SJSA1 (cell line): ENCODE measurements around the gene KPNA6. TPM values are rescaled to one million over a fixed set of nuclear protein-coding genes. Genes with fewer than 3 reads are reported as not detected.
"Not testable (repeated sequence)": the region's sequence is repeated elsewhere in the genome, so short reads cannot be mapped to it uniquely, and the experiment has no call there.

Experiments used
- DNase-seq, 2 experiments: peaks; one replicate each; pipeline ENCODE4 v3.0.0-alpha.2; 2015 to 2020; ENCODE audit warnings: low spot score in 2 of 2, low read depth in 1 of 2
- H3K27ac ChIP-seq: fragments of 250-450 bp; sonication (Bioruptor Pico); 2 replicates; pipeline ENCODE4 v1.5.1; 2020; ENCODE audit warnings: mild to moderate bottlenecking, moderate library complexity
- H3K27me3 ChIP-seq: fragments of 250-450 bp; sonication (Bioruptor Pico); replicated peaks from 2 replicates; pipeline ENCODE4 v1.5.1; 2020; ENCODE audit warnings: mild to moderate bottlenecking, moderate library complexity
- H3K36me3 ChIP-seq: fragments of 250-450 bp; sonication (Bioruptor Pico); 2 replicates; pipeline ENCODE4 v1.5.1; 2020; ENCODE audit warnings: mild to moderate bottlenecking
- H3K4me1 ChIP-seq: fragments of 250-450 bp; sonication (Bioruptor Pico); replicated peaks from 2 replicates; pipeline ENCODE4 v1.6.1; 2021; ENCODE audit warnings: mild to moderate bottlenecking
- H3K4me3 ChIP-seq: fragments of 250-450 bp; sonication (Bioruptor Pico); 2 replicates; pipeline ENCODE4 v1.5.1; 2020; ENCODE audit warnings: mild to moderate bottlenecking
- H3K9me3 ChIP-seq: fragments of 250-450 bp; sonication (Bioruptor Pico); replicated peaks from 2 replicates; pipeline ENCODE4 v1.5.1; 2020; ENCODE audit warnings: mild to moderate bottlenecking
- total RNA-seq: library from RNA; depleted of rRNA; stranded (reverse); fragments of >200 nt; shearing (Covaris generic); gene quantifications from 2 replicates; pipeline ENCODE4 v1.2.3, GENCODE V29; 2014

KPNA6 gene
- total RNA-seq, 1 experiment from 2014 or later, result 54.4 TPM

GRCh38 chr1:32138965-32139364, 31.1 kb downstream of the KPNA6 start:
- H3K4me3 ChIP-seq, result no peak overlapping the region
- peak in 1 of 2 experiments; percentile 16 for DNase-seq
- H3K4me1 ChIP-seq, result peaks cover 11% of the 10 kb centered on the region
- H3K27ac ChIP-seq, result no peak overlapping the region
- H3K27me3 ChIP-seq, result no peaks in the 10 kb centered on the region
- H3K9me3 ChIP-seq, result no peaks in the 10 kb centered on the region; the same call in 1 of the 2 replicates
- H3K36me3 ChIP-seq, result 0 out of 2 replicates have a peak, but pooled peaks cover 4% of the 10 kb centered on the region

- peaks cover 2% of the 10 kb centered on the region; the same call in 1 of the 2 replicates for H3K9me3 ChIP-seq
- H3K4me1 ChIP-seq, result peaks cover 11% of the 10 kb centered on the region
- H3K27ac ChIP-seq, result no peak overlapping the region
- peaks cover 8% of the 10 kb centered on the region; the same call in 1 of the 2 replicates for H3K36me3 ChIP-seq
- H3K4me3 ChIP-seq, result no peak overlapping the region
- H3K27me3 ChIP-seq, result no peaks in the 10 kb centered on the region
- peak in 1 of 2 experiments; percentile 13 for DNase-seq
These were observed 34.8 kb downstream of the KPNA6 start for GRCh38 chr1:32142446-32143301.

GRCh38 chr1:32143302-32143695, 35.4 kb downstream of the KPNA6 start:
- H3K36me3 ChIP-seq, result peaks cover 12% of the 10 kb centered on the region; the same call in 1 of the 2 replicates
- not testable (repeated sequence) for DNase-seq, H3K4me3 ChIP-seq, H3K27ac ChIP-seq, H3K9me3 ChIP-seq, H3K27me3 ChIP-seq, H3K4me1 ChIP-seq

GRCh38 chr1:32144033-32144432, 36.2 kb downstream of the KPNA6 start:
- H3K9me3 ChIP-seq, result peaks cover 2% of the 10 kb centered on the region; the same call in 1 of the 2 replicates
- H3K4me1 ChIP-seq, result peaks cover 2% of the 10 kb centered on the region
- H3K36me3 ChIP-seq, result peaks cover 12% of the 10 kb centered on the region; the same call in 1 of the 2 replicates
- H3K4me3 ChIP-seq, result no peak overlapping the region
- H3K27me3 ChIP-seq, result no peaks in the 10 kb centered on the region
- no peak for DNase-seq
- no peak overlapping the region for H3K27ac ChIP-seq

GRCh38 chr1:32147799-32148198, 39.9 kb downstream of the KPNA6 start:
- H3K4me1 ChIP-seq, H3K9me3 ChIP-seq, H3K27me3 ChIP-seq, DNase-seq, H3K27ac ChIP-seq, H3K4me3 ChIP-seq: not testable (repeated sequence)
- peaks cover 12% of the 10 kb centered on the region; the same call in 1 of the 2 replicates for H3K36me3 ChIP-seq

- 0 out of 2 replicates have a peak, but pooled peaks cover 2% of the 10 kb centered on the region for H3K9me3 ChIP-seq
- H3K27ac ChIP-seq, result no peak overlapping the region
- no peak for DNase-seq
- H3K4me3 ChIP-seq, result no peak overlapping the region
- peaks cover 13% of the 10 kb centered on the region for H3K36me3 ChIP-seq
- no peaks in the 10 kb centered on the region for H3K4me1 ChIP-seq
- H3K27me3 ChIP-seq, result no peaks in the 10 kb centered on the region
These were observed 43.0 kb downstream of the KPNA6 start for GRCh38 chr1:32150847-32151246.

- Histone ChIP-seq H3K4me3 (no peak overlapping the region), H3K9me3 (0 out of 2 replicates have a peak, but pooled peaks cover 2% of the 10 kb centered on the region), H3K27ac (no peak overlapping the region), H3K36me3 (peaks cover 17% of the 10 kb centered on the region), H3K4me1 (no peaks in the 10 kb centered on the region), H3K27me3 (no peaks in the 10 kb centered on the region)
- DNase-seq, result peak in 1 of 2 experiments; percentile 26
These were observed 43.5 kb downstream of the KPNA6 start for GRCh38 chr1:32151319-32151787.

- peaks cover 87% of the 10 kb centered on the region for H3K36me3 ChIP-seq
- no peaks in the 10 kb centered on the region for H3K9me3 ChIP-seq
- no peak for DNase-seq
- no peak overlapping the region for H3K27ac ChIP-seq
- H3K27me3 ChIP-seq, result no peaks in the 10 kb centered on the region
- no peaks in the 10 kb centered on the region for H3K4me1 ChIP-seq
- H3K4me3 ChIP-seq, result no peak overlapping the region
These were observed 51.3 kb downstream of the KPNA6 start for GRCh38 chr1:32159189-32159588.

- no peak overlapping the region for H3K27ac ChIP-seq
- H3K4me3 ChIP-seq, result no peak overlapping the region
- H3K4me1 ChIP-seq, result no peaks in the 10 kb centered on the region
- H3K36me3 ChIP-seq, result peaks cover 88% of the 10 kb centered on the region
- H3K27me3 ChIP-seq, result no peaks in the 10 kb centered on the region
- no peak for DNase-seq
- no peaks in the 10 kb centered on the region for H3K9me3 ChIP-seq
These were observed 55.5 kb downstream of the KPNA6 start for GRCh38 chr1:32163405-32163804.

GRCh38 chr1:32165633-32166032, 57.8 kb downstream of the KPNA6 start:
- H3K27me3 ChIP-seq, H3K27ac ChIP-seq, DNase-seq, H3K9me3 ChIP-seq, H3K4me3 ChIP-seq, H3K4me1 ChIP-seq: not testable (repeated sequence)
- H3K36me3 ChIP-seq, result peaks cover 78% of the 10 kb centered on the region

- H3K4me3 ChIP-seq, result no peak overlapping the region
- no peaks in the 10 kb centered on the region for H3K9me3 ChIP-seq
- H3K4me1 ChIP-seq, result peaks cover 15% of the 10 kb centered on the region
- peaks cover 58% of the 10 kb centered on the region for H3K36me3 ChIP-seq
- H3K27me3 ChIP-seq, result no peaks in the 10 kb centered on the region
- DNase-seq, result no peak
- no peak overlapping the region for H3K27ac ChIP-seq
These were observed 63.1 kb downstream of the KPNA6 start for GRCh38 chr1:32170991-32171390.

- Histone ChIP-seq H3K4me3 (no peak overlapping the region), H3K27ac (no peak overlapping the region), H3K27me3 (no peaks in the 10 kb centered on the region), H3K36me3 (peaks cover 45% of the 10 kb centered on the region), H3K9me3 (no peaks in the 10 kb centered on the region), H3K4me1 (peaks cover 15% of the 10 kb centered on the region)
- DNase-seq, result peak; percentile 59 to 61
These were observed 64.9 kb downstream of the KPNA6 start for GRCh38 chr1:32172621-32173245.

- no peak overlapping the region for H3K4me3 ChIP-seq
- peaks cover 44% of the 10 kb centered on the region for H3K36me3 ChIP-seq
- H3K4me1 ChIP-seq, result peaks cover 22% of the 10 kb centered on the region
- no peaks in the 10 kb centered on the region for H3K27me3 ChIP-seq
- no peaks in the 10 kb centered on the region for H3K9me3 ChIP-seq
- no peak for DNase-seq
- H3K27ac ChIP-seq, result peak overlapping the region; percentile 81; the same call in 1 of the 2 replicates
These were observed 70.7 kb downstream of the KPNA6 start for GRCh38 chr1:32178380-32179192.
